GM21528 (cell line): ENCODE data around the gene VSTM4.

Experiments used
- ATAC-seq: cut with Tn5 transposase; IDR thresholded peaks from one replicate; pipeline ENCODE4 v1.9.1; 2021; ENCODE audit warnings: mild to moderate bottlenecking, moderate library complexity; ENCODE audit not compliant: unreplicated experiment, low FRiP score

VSTM4 gene

GRCh38 chr10:49012603-49013002, 102.7 kb downstream of the VSTM4 start:
- ATAC-seq = no peak

DNA sequence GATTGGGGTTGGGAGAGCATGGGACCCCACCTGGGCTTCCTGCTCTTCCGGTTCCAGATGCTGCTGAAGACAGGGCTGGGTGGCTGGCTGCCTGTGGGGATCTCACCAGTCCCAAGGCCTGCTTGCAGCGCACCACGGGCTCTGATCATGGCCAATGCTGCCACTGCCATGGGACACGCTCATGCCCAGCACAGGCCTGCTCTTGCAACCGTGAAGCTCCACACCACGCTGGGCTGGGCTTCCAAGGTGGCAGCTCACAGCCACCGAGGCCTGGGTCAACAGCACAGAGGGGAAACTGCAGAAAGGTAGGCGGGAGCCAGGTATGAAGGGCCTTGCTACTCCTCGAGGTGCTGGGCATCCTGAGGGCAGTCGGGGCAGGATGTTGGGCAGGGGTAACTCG, 103.6 kb downstream of the VSTM4 start:
- no peak for ATAC-seq

GRCh38 chr10:49010865-49011264, 104.5 kb downstream of the VSTM4 start:
- no peak for ATAC-seq

GRCh38 chr10:49010295-49010694, 105.0 kb downstream of the VSTM4 start:
- no peak for ATAC-seq

GRCh38 chr10:49009199-49009979, 105.9 kb downstream of the VSTM4 start:
- no peak for ATAC-seq

DNA sequence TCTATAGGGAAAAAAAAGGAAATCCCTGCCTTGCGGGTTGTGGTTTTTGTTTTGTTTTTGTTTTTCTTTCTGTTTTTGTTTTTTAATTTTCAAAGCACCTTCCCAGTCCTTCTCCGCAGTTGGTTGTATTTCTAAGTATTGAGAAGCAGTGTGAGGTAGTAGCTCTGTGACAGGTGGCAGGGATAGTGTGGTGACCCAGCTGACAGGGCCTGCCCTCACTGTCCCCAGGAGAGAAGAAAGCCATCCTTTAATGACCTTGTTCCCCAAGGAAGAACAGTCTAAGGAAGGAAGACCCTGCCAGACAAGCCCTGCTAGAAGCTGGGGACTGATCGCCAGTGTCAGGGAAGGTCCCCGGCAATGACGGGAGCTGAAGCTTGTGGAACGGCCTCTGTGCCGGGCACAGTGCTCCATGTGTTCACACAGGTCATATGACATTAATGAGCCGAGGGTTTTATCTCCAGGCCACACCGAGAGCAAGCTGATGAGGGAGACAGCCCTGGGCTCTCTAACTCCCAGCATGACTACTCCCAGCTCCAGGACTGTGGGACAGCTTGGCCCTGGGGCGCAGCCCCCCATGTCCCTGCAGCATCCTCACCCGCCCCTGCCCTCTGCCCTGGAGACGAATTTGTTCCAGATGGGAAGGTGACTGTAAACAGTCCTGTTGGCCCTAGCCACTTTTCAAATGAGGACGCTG, 106.7 kb downstream of the VSTM4 start:
- no peak for ATAC-seq

- ATAC-seq = no peak
Observed at GRCh38 chr10:49008091-49008490, 107.2 kb downstream of the VSTM4 start.

GRCh38 chr10:49007129-49007528, 108.2 kb downstream of the VSTM4 start:
- ATAC-seq = no peak

GRCh38 chr10:49005270-49005669, 110.1 kb downstream of the VSTM4 start:
- ATAC-seq = no peak

DNA sequence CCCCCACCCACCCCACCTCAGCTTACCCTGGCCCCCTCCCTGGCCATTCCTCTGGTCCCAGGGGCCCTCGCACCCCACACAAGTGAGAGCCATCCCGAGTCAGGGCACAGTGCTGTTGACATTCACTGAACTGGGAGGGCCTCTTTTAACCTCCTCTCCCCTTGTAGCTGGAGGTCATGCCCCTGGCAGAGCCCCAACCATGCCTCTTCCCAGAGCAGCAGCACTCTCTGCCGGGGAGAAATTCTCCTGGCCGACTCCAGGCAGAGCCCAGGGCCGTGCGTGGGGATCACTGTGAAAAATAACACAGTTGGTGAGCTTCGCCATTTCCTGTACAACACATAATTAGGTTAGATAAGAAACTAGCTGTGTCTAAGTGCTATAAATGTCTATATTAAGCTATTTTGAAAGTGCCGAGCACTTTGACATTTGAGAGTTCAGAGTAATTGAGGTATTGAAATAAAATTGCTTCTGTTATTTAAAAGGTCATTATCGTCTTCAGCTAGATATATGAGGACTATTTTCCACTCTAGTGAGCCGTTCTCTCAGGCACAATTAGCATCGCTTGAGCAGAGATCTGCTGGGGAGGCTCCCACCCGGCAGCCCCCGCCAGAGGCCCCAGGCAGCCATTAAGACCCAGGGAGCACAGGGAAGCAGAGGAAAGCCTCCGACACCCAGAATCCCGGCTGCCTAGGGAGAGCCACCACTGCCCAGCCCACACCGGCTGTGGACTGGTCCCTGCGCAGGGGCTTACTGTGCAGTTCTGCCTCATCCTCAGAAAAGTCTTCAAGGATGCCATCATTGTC, 113.3 kb downstream of the VSTM4 start:
- ATAC-seq = no peak

DNA sequence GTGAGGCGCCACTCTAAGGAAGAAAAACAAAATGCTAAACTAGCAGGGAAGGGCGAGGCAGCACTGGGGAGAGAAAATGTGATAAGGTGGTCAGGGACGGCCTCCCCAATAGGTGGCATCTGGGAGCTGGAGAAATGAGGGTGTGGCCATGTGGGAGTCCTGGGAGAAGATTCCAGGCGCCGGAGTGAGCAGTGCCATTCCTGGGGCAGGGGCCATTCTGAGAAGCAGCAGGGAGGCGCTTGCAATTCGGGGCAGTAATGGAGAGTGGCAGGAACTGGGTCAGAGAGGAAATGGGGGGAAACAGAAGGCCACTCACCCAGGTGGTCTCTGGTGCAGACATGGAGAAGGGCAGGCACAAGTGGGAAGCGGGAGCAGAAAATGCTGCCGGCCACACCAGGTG, 113.9 kb downstream of the VSTM4 start:
- ATAC-seq = no peak

DNA sequence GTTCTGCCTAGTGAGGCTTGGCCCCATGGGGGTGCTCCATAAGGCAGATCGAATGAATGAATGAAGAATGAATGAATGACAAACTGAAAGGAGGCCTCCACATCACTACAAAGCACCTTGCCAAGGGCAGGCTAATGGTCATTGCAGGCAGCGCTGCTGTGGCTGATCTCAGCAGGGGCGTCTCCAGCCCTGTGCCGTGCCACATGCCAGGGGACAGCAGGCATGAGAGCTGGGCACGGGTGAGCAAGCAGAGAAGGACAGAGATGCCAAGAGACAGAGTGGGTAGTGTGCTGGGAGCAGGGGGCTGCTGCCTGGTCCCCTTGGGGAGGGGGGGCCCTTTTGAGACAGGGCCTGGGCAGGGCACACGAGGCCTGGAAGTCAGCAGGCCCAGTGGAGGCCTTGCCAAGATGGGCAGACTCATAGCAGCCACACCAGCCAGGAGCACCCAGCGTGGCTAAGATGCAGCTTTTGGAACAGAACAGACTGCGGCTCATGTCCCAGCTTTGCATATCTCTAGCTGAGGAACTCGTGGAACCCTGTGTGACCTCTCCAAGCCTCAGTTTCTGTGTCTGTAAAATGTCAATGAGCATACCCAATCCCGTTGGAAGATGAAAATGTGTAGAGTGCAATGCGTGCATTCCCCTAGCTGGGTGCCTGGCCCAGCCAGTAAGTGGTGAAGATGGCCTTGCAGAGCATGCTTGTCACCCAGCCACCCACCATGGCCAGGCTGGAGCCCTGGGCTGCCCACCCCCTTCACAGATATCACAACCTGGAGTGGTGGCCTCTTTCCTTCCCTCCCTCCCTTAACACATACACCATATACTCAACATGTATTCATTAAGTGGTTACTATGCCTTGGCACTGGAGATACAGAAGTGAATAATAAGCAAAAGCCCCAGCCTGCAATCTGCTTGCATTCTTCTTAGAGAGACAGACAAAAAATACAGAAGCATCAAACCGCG, 114.6 kb downstream of the VSTM4 start:
- no peak for ATAC-seq

DNA sequence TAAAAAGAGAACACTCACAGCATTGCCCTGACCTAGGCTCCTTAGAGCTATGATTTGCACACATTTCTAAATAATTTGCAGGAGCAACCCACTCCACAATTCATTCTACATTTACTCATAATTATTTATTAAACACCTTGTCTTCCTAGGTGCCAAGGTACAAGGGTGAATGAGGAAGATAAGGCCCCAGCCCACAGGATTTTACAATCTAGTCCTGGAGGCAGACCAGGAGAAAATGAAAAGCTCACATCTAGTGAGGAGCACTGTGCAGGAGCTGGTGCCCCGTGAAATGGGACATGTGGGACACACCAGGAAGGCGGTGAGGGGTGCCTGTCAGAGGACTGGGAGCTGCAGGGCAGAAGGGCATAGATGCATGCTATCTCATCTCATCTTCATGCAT, 116.0 kb downstream of the VSTM4 start:
- ATAC-seq = no peak

- ATAC-seq = no peak
Observed at GRCh38 chr10:48996329-48996728, 119.0 kb downstream of the VSTM4 start.

- no peak for ATAC-seq
Observed at GRCh38 chr10:48993627-48994026, 121.7 kb downstream of the VSTM4 start.

DNA sequence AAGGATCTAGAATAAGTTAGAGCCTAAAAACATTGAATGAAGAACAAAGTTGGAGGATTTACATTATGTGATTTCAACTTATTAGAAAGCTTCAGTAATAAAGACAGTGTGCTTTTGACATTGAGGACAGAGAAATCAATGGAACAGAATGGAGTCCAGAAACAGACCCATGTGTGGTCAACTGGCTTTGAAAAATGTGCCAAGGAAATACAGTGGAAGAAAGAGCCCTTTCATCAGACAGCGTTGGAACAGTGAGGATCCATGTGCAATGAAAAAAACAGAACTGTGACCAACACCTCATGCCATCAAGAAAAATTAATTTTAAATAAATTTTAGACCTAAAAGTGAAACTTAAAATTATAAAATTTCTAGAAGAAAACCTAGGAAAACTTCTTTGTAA, 125.1 kb downstream of the VSTM4 start:
- no peak for ATAC-seq

DNA sequence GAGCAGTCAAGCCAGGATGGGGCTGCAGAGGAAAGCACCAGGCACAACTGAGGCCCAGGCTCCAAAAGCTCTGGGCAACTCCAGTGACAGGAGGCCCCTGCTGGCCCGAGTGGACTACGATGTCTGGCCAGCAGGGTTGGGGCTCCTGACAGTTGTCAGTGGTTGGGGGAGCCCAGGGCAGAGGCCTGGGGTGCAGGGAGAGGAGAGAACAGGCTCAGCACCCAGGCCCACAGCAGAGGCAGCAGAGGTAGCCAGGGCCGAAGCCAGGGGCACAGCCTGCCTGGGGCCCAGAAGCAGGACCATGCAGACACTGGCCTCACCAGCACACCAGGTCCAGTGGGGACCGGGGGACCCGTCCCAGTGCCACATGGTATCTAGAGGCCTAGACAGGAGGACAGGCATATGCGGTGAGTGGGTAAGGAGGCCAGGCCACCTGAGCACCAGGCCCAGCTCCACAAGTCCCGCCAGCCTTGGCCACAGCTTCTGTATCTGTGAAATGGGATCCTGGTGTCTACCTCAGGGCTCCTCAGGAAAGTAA, 129.6 kb downstream of the VSTM4 start:
- ATAC-seq = no peak

- ATAC-seq = no peak
Observed at GRCh38 chr10:48983648-48984351, 131.5 kb downstream of the VSTM4 start.

DNA sequence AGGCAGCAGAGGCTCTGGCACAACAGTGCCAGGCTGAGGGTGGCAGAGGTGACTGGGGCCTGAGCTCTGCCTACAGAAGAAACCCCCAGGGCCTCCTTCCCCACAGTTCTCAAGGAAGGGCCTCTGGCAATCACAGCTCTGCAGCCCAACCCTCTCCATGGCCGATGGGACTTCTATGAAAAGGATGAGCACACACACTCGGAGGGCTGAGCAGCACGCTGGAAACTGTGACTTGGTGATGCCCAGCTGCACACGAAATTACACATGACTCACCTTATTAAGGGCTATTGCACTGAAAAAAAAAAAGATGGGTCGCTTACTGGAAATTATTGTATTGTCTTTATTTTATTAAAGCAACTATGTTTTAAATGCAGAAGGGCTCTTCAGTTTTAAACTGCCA, 132.7 kb downstream of the VSTM4 start:
- no peak for ATAC-seq
